A549 (cell line): ENCODE results near the gene PORCN. TPM values are rescaled to one million over a fixed set of nuclear protein-coding genes. Genes with fewer than 3 reads are reported as not detected.

Experiments
- ATAC-seq, 2 experiments: fragments of 200-7000 bp in 1 of 2; fragments of >200 bp in 1 of 2; cut with Nextera tagmentation in 1 of 2; cut with Tn5 transposase in 1 of 2; 3 replicates each; pipeline versions ENCODE4 v1.8.0 to v1.9.1; 2018 to 2020; ENCODE audit warnings: mild to moderate bottlenecking in 1 of 2, moderate library complexity in 1 of 2
- CTCF ChIA-PET: fragments of 300-600 bp; sonication (Branson Sonifier 250); formaldehyde crosslinking; extraction: SDS; loops from one replicate; lab custom pipeline; 2021; ENCODE audit warnings: antibody characterized with exemption, inconsistent platforms; lab: Yijun Ruan, JAX
- POLR2A ChIA-PET: fragments of 350-600 bp; formaldehyde crosslinking; extraction: SDS; loops from one replicate; lab custom pipeline; 2021; ENCODE audit warnings: antibody characterized with exemption, inconsistent platforms; lab: Yijun Ruan, JAX
- DNase-seq, 2 experiments: peaks; one replicate each; pipeline versions ENCODE4 v3.0.0 to v3.0.0-alpha.2; 2011 to 2016; ENCODE audit warnings: low read depth in 1 of 2, low spot score in 1 of 2
- FAIRE-seq: peaks from 2 replicates; lab custom pipeline; 2011; peaks lifted over from hg19 to GRCh38; lab: Jason Lieb, UNC
- H3K27ac ChIP-seq, 2 experiments: fragments of >200 bp; sonication (Bioruptor Twin); formaldehyde crosslinking; 3 replicates each; pipeline ENCODE4 v1.5.1; 2016 to 2017
- H3K4me1 ChIP-seq: fragments of >200 bp; sonication (Bioruptor Twin); formaldehyde crosslinking; 3 replicates; pipeline ENCODE4 v1.6.1; 2016
- H3K4me2 ChIP-seq: fragments of >200 bp; sonication (Bioruptor Twin); formaldehyde crosslinking; 3 replicates; pipeline ENCODE4 v1.6.1; 2016
- H3K4me3 ChIP-seq: fragments of >200 bp; sonication (Bioruptor Twin); formaldehyde crosslinking; 3 replicates; pipeline ENCODE4 v1.5.1; 2016
- H3K9me3 ChIP-seq: fragments of >200 bp; sonication (Bioruptor Twin); formaldehyde crosslinking; 3 replicates; pipeline ENCODE4 v1.6.1; 2016
- CBX2 ChIP-seq: fragments of 200-600 bp; sonication (generic); IDR thresholded peaks from 2 replicates; pipeline ENCODE4 v1.6.1; 2016; ENCODE audit warnings: low read depth, mild to moderate bottlenecking, borderline replicate concordance
- CHD2 ChIP-seq: fragments of 150-350 bp; IDR thresholded peaks from 2 replicates; pipeline ENCODE4 v1.6.1; 2014; ENCODE audit warnings: low read length; ENCODE audit not compliant: partially characterized antibody
- EHMT2 ChIP-seq: fragments of 200-600 bp; sonication (generic); IDR thresholded peaks from 2 replicates; pipeline ENCODE4 v1.6.1; 2016; ENCODE audit warnings: antibody characterized with exemption, low read depth, mild to moderate bottlenecking, moderate library complexity
- HOXB13 ChIP-seq: fragments of 250-450 bp; sonication (Bioruptor Pico); IDR thresholded peaks from 2 replicates; pipeline ENCODE4 v1.5.0; 2020; ENCODE audit warnings: low read depth, mild to moderate bottlenecking, moderate library complexity
- HOXB5 ChIP-seq: fragments of 250-450 bp; sonication (Bioruptor Pico); IDR thresholded peaks from 2 replicates; pipeline ENCODE4 v1.5.0; 2020; ENCODE audit warnings: mild to moderate bottlenecking, moderate library complexity
- JUN ChIP-seq, 2 experiments: fragments of >200 bp; sonication (Bioruptor Twin); formaldehyde crosslinking; IDR thresholded peaks; 2 replicates in 1 of 2; 3 replicates in 1 of 2; pipeline ENCODE4 v1.6.1; 2016 to 2017
- MYC ChIP-seq: IDR thresholded peaks from 2 replicates; pipeline ENCODE4 v1.6.1; 2012; ENCODE audit warnings: mild to moderate bottlenecking, inconsistent platforms, low read length, improper control_type of control experiment, borderline replicate concordance
- NPAS2 ChIP-seq: fragments of 250-450 bp; sonication (Bioruptor Pico); IDR thresholded peaks from 2 replicates; pipeline ENCODE4 v1.8.0; 2022; ENCODE audit warnings: mild to moderate bottlenecking, moderate library complexity, borderline replicate concordance
- NR3C1 ChIP-seq: fragments of >200 bp; sonication (Bioruptor Twin); formaldehyde crosslinking; IDR thresholded peaks from 3 replicates; pipeline ENCODE4 v1.6.1; 2017
- RAD21 ChIP-seq, 2 experiments: fragments of >200 bp in 1 of 2; sonication (Bioruptor Twin) in 1 of 2; formaldehyde crosslinking in 1 of 2; IDR thresholded peaks in 1 of 2; conservative IDR thresholded peaks in 1 of 2; 2 replicates in 1 of 2; 3 replicates in 1 of 2; pipeline ENCODE4 v1.6.1; 2012 to 2018; ENCODE audit warnings: inconsistent platforms in 1 of 2
- RFX5 ChIP-seq: fragments of 450-650 bp; IDR thresholded peaks from 2 replicates; pipeline ENCODE4 v1.7.1; 2014; ENCODE audit warnings: antibody characterized with exemption, mild to moderate bottlenecking, moderate library complexity
- SMC3 ChIP-seq: fragments of >200 bp; sonication (Bioruptor Twin); formaldehyde crosslinking; IDR thresholded peaks from 3 replicates; pipeline ENCODE4 v1.6.1; 2018; ENCODE audit warnings: inconsistent platforms
- TFCP2L1 ChIP-seq: fragments of 250-450 bp; sonication (Bioruptor Pico); IDR thresholded peaks from 2 replicates; pipeline ENCODE4 v1.5.0; 2021; ENCODE audit warnings: mild to moderate bottlenecking
- TP53 ChIP-seq: fragments of 250-450 bp; sonication (Bioruptor Pico); IDR thresholded peaks from 2 replicates; pipeline ENCODE4 v1.5.0; 2021; ENCODE audit warnings: mild to moderate bottlenecking, moderate library complexity
- ZNF302 ChIP-seq: fragments of 250-450 bp; sonication (Bioruptor Pico); IDR thresholded peaks from 2 replicates; pipeline ENCODE4 v1.9.0; 2021; ENCODE audit warnings: inconsistent platforms, mild to moderate bottlenecking, moderate library complexity
- ZSCAN20 ChIP-seq: fragments of 250-450 bp; sonication (Bioruptor Pico); IDR thresholded peaks from 2 replicates; pipeline ENCODE4 v1.8.0; 2022; ENCODE audit warnings: mild to moderate bottlenecking, moderate library complexity
- WGBS: methylation state at CpG from one replicate; pipeline ENCODE4 v1.1.6; 2017; ENCODE audit errors: missing lambda C conversion rate; 5-methylcytosine and 5-hydroxymethylcytosine counted together
- polyA plus RNA-seq, 4 experiments: library from polyadenylated mRNA; depleted of rRNA in 3 of 4; stranded (reverse); fragments of >200 nt; fragmentation: RNase III in 1 of 4; extraction: RNeasy Plus Mini Kit Qiagen cat#74134 plus additional on column Dnase treatment in 1 of 4; gene quantifications; 2 replicates in 3 of 4; 3 replicates in 1 of 4; pipeline ENCODE4 v1.2.3, GENCODE V29; 2011 to 2017
- TF ChIP-seq, protein P1 (sequence below): fragments of >200 bp; sonication (Bioruptor Twin); formaldehyde crosslinking; IDR thresholded peaks from 3 replicates; pipeline ENCODE4 v1.5.1; 2016
- TF ChIP-seq, protein P2 (sequence below): fragments of 250-450 bp; sonication (Bioruptor Pico); IDR thresholded peaks from 2 replicates; pipeline ENCODE4 v1.5.0; 2021; ENCODE audit warnings: mild to moderate bottlenecking, moderate library complexity, borderline replicate concordance
- TF ChIP-seq, protein P3 (sequence below): IDR thresholded peaks from 2 replicates; pipeline ENCODE4 v1.6.1; 2012; ENCODE audit warnings: low read depth, borderline replicate concordance

PORCN gene
- polyA plus RNA-seq, 2 of the 4 experiments (the other 2 are of a cell fraction), result 9.4 to 18.6 TPM

DNA sequence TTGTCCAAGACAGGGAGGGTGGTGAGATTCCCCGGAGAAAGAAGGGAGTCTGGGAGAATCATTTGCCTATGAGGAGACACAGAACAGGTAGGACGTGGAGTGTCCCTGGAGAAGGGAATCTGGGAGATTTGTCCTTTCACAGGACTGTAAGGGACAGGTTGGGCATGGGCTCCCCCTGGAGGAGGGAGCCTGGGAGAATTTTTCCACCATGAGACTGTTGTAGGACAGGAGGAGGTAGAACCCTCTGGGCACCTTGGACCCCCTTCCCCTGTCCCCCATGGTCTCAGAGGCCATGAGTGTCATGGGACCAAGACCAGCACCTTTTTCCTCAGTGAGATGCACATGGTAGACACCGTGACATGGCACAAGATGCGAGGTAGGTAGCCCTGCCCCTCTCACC is 2.8 kb downstream of the PORCN start:
- CTCF ChIA-PET, result interaction anchor here (2.3 kb wide), 1 partner anchor 37 kb away, joined by 7 read pairs; no protein-coding TSS in a partner anchor
- 50% methylated on average over 4 of the region's 4 CpGs for WGBS
- Histone ChIP-seq H3K4me2 (no peak overlapping the region), H3K4me1 (peaks cover 3% of the 10 kb centered on the region; the same call in 1 of the 3 replicates), H3K27ac (no peak overlapping the region), H3K9me3 (no peaks in the 10 kb centered on the region), H3K4me3 (no peak overlapping the region)
- FAIRE-seq (no peak), ATAC-seq (peak; percentile 40 to 67; a peak in 3 of 6 replicates), DNase-seq (peak; percentile 36 to 40)
- POLR2A ChIA-PET, result no interaction called here
- TF ChIP-seq RAD21 (conservative IDR thresholded peaks at IDR 0.05 in 1 of 2, IDR thresholded peaks at IDR 0.05 in 1 of 2) (peak; percentile 60 to 72), TP53 (CRISPR knock-in tag) (no peak), SMC3 (peak; percentile 49; the same call in 1 of the 3 replicates)
- TF ChIP-seq, protein P1, sequence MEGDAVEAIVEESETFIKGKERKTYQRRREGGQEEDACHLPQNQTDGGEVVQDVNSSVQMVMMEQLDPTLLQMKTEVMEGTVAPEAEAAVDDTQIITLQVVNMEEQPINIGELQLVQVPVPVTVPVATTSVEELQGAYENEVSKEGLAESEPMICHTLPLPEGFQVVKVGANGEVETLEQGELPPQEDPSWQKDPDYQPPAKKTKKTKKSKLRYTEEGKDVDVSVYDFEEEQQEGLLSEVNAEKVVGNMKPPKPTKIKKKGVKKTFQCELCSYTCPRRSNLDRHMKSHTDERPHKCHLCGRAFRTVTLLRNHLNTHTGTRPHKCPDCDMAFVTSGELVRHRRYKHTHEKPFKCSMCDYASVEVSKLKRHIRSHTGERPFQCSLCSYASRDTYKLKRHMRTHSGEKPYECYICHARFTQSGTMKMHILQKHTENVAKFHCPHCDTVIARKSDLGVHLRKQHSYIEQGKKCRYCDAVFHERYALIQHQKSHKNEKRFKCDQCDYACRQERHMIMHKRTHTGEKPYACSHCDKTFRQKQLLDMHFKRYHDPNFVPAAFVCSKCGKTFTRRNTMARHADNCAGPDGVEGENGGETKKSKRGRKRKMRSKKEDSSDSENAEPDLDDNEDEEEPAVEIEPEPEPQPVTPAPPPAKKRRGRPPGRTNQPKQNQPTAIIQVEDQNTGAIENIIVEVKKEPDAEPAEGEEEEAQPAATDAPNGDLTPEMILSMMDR, result peak; percentile 48

DNA sequence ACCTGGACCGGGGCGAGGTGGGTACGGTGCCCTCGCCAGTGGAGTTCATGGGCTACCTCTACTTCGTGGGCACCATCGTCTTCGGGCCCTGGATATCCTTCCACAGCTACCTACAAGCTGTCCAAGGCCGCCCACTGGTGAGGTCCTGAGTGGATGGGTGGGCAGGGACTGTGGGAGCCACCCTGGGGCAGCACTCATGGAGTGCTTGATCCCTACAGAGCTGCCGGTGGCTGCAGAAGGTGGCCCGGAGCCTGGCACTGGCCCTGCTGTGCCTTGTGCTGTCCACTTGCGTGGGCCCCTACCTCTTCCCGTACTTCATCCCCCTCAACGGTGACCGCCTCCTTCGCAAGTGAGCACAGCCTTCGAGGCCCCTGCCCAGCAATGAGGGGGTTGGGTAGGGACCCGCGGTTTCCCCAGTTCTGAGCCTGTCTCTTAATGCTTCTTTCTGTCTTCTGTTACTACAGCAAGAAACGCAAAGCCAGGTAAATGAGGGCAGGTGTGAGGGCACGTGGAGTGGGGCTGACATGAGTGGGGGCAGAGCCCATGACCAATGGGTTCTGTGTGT is 3.7 kb downstream of the PORCN start:
- TF ChIP-seq JUN (IDR thresholded peaks at IDR 0.05) (no peak), CHD2 (no peak), MYC (no peak), ZNF302 (CRISPR knock-in tag) (no peak), HOXB13 (CRISPR knock-in tag) (no peak), RFX5 (no peak), HOXB5 (no peak), NR3C1 (no peak), NPAS2 (CRISPR knock-in tag) (no peak), EHMT2 (no peak), SMC3 (no peak), CBX2 (no peak), ZSCAN20 (CRISPR knock-in tag) (no peak), TFCP2L1 (CRISPR knock-in tag) (no peak)
- TF ChIP-seq, protein P2, sequence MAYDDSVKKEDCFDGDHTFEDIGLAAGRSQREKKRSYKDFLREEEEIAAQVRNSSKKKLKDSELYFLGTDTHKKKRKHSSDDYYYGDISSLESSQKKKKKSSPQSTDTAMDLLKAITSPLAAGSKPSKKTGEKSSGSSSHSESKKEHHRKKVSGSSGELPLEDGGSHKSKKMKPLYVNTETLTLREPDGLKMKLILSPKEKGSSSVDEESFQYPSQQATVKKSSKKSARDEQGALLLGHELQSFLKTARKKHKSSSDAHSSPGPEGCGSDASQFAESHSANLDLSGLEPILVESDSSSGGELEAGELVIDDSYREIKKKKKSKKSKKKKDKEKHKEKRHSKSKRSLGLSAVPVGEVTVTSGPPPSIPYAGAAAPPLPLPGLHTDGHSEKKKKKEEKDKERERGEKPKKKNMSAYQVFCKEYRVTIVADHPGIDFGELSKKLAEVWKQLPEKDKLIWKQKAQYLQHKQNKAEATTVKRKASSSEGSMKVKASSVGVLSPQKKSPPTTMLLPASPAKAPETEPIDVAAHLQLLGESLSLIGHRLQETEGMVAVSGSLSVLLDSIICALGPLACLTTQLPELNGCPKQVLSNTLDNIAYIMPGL, result no peak
- TF ChIP-seq, protein P3, sequence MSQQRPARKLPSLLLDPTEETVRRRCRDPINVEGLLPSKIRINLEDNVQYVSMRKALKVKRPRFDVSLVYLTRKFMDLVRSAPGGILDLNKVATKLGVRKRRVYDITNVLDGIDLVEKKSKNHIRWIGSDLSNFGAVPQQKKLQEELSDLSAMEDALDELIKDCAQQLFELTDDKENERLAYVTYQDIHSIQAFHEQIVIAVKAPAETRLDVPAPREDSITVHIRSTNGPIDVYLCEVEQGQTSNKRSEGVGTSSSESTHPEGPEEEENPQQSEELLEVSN, result no peak
- TF ChIP-seq, all 56 proteins: peak for 0
- H3K4me2 ChIP-seq, result no peak overlapping the region
- H3K9me3 ChIP-seq, result no peaks in the 10 kb centered on the region
- H3K27ac ChIP-seq, result no peak overlapping the region
- DNase-seq (no peak), FAIRE-seq (no peak), ATAC-seq (no peak)
- WGBS, result 87% methylated on average over 12 of the region's 20 CpGs
- peaks cover 3% of the 10 kb centered on the region; the same call in 1 of the 3 replicates for H3K4me1 ChIP-seq
- no peak overlapping the region for H3K4me3 ChIP-seq
- POLR2A ChIA-PET, result no interaction called here
- CTCF ChIA-PET, result interaction anchor here (1.1 to 1.4 kb wide), 4 partner anchors 15 to 423 kb away, joined by 3 to 5 read pairs (median 3); partner anchors contain the start of gene TBC1D25
